Vein endothelial cell (primary cell): ENCODE measurements around the gene ASGR1. TPM values are rescaled to one million over a fixed set of nuclear protein-coding genes. Genes with fewer than 3 reads are reported as not detected.
A peak's percentile ranks its signal among the peaks of the same experiment; 100 is the strongest.

Experiments
- small RNA-seq: library from RNA; depleted of rRNA; stranded (forward); fragments of <200 nt; gene quantifications from one replicate; pipeline ENCODE3, GENCODE V24; 2012
- total RNA-seq: library from RNA; depleted of rRNA; stranded (reverse); fragments of >200 nt; gene quantifications from 2 replicates; pipeline ENCODE4 v1.2.3, GENCODE V29; 2012

ASGR1 gene
- total RNA-seq, result 10.3 and 10.8 TPM in 2 replicates

DNA sequence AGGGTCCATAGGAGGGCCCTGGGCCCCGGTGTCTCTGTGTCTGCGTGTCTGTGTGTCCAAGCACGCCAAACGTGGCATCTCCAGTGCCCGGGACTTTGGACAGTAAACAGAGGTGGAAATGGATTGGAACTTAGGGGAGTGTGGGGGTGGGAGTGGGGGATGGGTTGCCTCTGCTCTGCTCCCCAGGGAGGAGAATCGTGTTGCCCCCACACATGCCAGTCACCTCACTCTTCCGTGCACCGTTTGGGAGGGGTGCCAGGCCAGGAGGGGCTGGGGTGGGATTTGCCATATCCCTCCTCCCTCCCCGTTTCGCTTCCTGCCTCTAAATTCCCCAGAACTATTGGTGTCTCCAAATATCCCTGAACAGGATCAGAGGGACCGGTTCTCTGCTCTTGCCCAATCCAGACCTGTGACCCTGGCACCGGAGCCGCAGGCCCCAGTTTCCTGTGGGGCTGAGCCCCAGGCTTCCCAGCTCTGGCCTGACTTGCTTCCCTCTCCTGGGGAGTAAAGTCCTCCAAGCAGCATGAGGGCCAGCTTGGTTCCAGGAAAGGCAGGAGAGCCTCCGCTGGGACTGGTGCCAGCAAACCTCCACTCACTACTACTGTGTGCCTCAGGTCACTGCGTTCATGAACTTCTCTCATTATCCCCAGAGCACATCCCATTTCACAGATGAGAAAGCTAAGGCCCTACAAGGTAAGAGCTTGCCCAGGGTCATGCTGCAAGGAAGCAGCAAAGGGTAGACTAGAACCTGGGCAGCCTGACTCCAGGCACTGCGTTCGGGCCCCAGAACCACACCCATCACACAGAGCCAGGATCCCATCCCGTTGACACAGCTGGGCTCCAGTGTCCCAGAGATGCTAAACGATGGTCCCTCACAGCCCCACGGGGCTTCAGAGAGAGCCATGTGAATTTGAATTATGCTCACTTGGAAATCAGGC, at the start of gene ASGR1:
Gene ASGR1 (minus strand): TSS at position 54 of the 938 bp plus-strand sequence. CDS start 807 bp downstream, outside the sequence.

GRCh38 chr17:7219812-7220592, 40.8 kb upstream of the ASGR1 start, which contains the start of the genes ACADVL and DLG4:
TSS of gene ACADVL (plus strand) at chr17:7219938. CDS start at chr17:7219985, 47 bp downstream.
TSS of gene DLG4 (minus strand) at chr17:7219836.

Small RNAs within 50 kb of the gene (small RNA-seq; reads per million reads assigned to genes)
- gene AC120057.4 (not detected), gene MIR324 (127 reads per million, percentile 99 among the genes with 10 or more reads in this experiment)

Other genes with a start within 250 kb of the ASGR1 start
- gene ALOX12, start 183.3 kb downstream of the ASGR1 start, total RNA-seq, result not detected in 2 replicates
- 52.9 and 85.6 TPM in 2 replicates for gene RNASEK, start 166.7 kb downstream of the ASGR1 start, total RNA-seq
- 171 and 175 TPM in 2 replicates for gene BCL6B, start 156.3 kb downstream of the ASGR1 start, total RNA-seq
- 2.0 TPM in 2 replicates for gene SLC16A13, start 143.4 kb downstream of the ASGR1 start, total RNA-seq
- 0.48 and 0.98 TPM in 2 replicates for gene SLC16A11, start 135.3 kb downstream of the ASGR1 start, total RNA-seq
- 0.19 TPM in 1 of 2 replicates, not detected in the other for gene CLEC10A, start 99.1 kb downstream of the ASGR1 start, total RNA-seq
- not detected in 2 replicates for gene ASGR2, start 64.5 kb downstream of the ASGR1 start, total RNA-seq
- gene DLG4, start 40.5 kb upstream of the ASGR1 start, total RNA-seq, result 10.7 and 23.5 TPM in 2 replicates
- gene ACADVL, start 40.6 kb upstream of the ASGR1 start, total RNA-seq, result 200 and 286 TPM in 2 replicates
- 54.3 and 57.8 TPM in 2 replicates for gene DVL2, start 55.1 kb upstream of the ASGR1 start, total RNA-seq
- 57.2 and 58.5 TPM in 2 replicates for gene PHF23, start 60.1 kb upstream of the ASGR1 start, total RNA-seq
- 229 and 455 TPM in 2 replicates for gene GABARAP, start 63.1 kb upstream of the ASGR1 start, total RNA-seq
- 38.5 and 48.3 TPM in 2 replicates for gene CTDNEP1, start 72.4 kb upstream of the ASGR1 start, total RNA-seq
- 36.9 and 42.9 TPM in 2 replicates for gene ELP5, start 72.8 kb upstream of the ASGR1 start, total RNA-seq
- 10.8 and 13.4 TPM in 2 replicates for gene CLDN7, start 83.1 kb upstream of the ASGR1 start, total RNA-seq
- 0.10 and 0.33 TPM in 2 replicates for gene SLC2A4, start 102.3 kb upstream of the ASGR1 start, total RNA-seq
- gene YBX2, start 115.3 kb upstream of the ASGR1 start, total RNA-seq, result 2.3 TPM in 1 of 2 replicates, not detected in the other
- gene EIF5A, start 128.3 kb upstream of the ASGR1 start, total RNA-seq, result 949 and 999 TPM in 2 replicates
- gene GPS2, start 136.0 kb upstream of the ASGR1 start, total RNA-seq, result 43.1 and 48.1 TPM in 2 replicates
- gene NEURL4, start 150.0 kb upstream of the ASGR1 start, total RNA-seq, result 17.0 and 21.3 TPM in 2 replicates
- gene ACAP1, start 157.2 kb upstream of the ASGR1 start, total RNA-seq, result not detected in 2 replicates
- 2.6 and 3.6 TPM in 2 replicates for gene KCTD11, start 172.8 kb upstream of the ASGR1 start, total RNA-seq
- gene TMEM95, start 175.8 kb upstream of the ASGR1 start, total RNA-seq, result not detected in 2 replicates
- gene TNK1, start 201.7 kb upstream of the ASGR1 start, total RNA-seq, result 0.38 and 0.65 TPM in 2 replicates
- gene PLSCR3, start 215.2 kb upstream of the ASGR1 start, total RNA-seq, result 27.0 and 36.3 TPM in 2 replicates
- 41.6 and 153 TPM in 2 replicates for gene TMEM256, start 224.7 kb upstream of the ASGR1 start, total RNA-seq
- 4.6 and 5.2 TPM in 2 replicates for gene NLGN2, start 228.5 kb upstream of the ASGR1 start, total RNA-seq
- not detected in 2 replicates for gene SPEM1, start 241.0 kb upstream of the ASGR1 start, total RNA-seq
- gene SPEM2, start 246.2 kb upstream of the ASGR1 start, total RNA-seq, result not detected in 2 replicates
- not detected in 2 replicates for gene SPEM3, start 249.5 kb upstream of the ASGR1 start, total RNA-seq